ENCODE measurements around the gene TBX15.

- TF ChIP-seq CTCF (IDR thresholded peaks at IDR 0.05) (no peak), POLR2A (IDR thresholded peaks at IDR 0.05) (no peak)
These were observed 46.2 kb upstream of the TBX15 start for GRCh38 chr1:119034359-119034758.
